Nephron (organoid): ENCODE results near the gene STT3B.

Source experiments
- H3K27ac Mint-ChIP-seq, 3 experiments: 2 replicates each; pipeline ENCODE4 v1.8.0; 2020; ENCODE audit warnings: mixed read lengths in 3 of 3, mild to moderate bottlenecking in 2 of 3, moderate library complexity in 1 of 3
- H3K27me3 Mint-ChIP-seq: 2 replicates; pipeline ENCODE4 v1.8.0; 2021; ENCODE audit warnings: low read depth, mild to moderate bottlenecking, moderate library complexity, mixed read lengths
- H3K36me3 Mint-ChIP-seq: 2 replicates; pipeline ENCODE4 v1.8.0; 2020; ENCODE audit warnings: low read depth, mixed read lengths
- H3K4me1 Mint-ChIP-seq: 2 replicates; pipeline ENCODE4 v1.8.0; 2020; ENCODE audit warnings: mixed read lengths
- H3K4me3 Mint-ChIP-seq, 3 experiments: 2 replicates each; pipeline ENCODE4 v1.8.0; 2020; ENCODE audit warnings: mild to moderate bottlenecking in 3 of 3, mixed read lengths in 3 of 3, moderate library complexity in 2 of 3
- H3K9me3 Mint-ChIP-seq: 2 replicates; pipeline ENCODE4 v1.8.0; 2020; ENCODE audit warnings: mixed read lengths
- CTCF ChIP-seq, 3 experiments: fragments of 200-600 bp; sonication (generic); IDR thresholded peaks; one replicate each; pipeline ENCODE4 v1.5.0; 2021; ENCODE audit warnings: antibody characterized with exemption in 3 of 3; ENCODE audit not compliant: unreplicated experiment in 3 of 3

STT3B gene

GRCh38 chr3:31670722-31671121 lies 138.0 kb downstream of the STT3B start:
- Mint-ChIP-seq H3K27ac (peak overlapping the region in 1 of 3 experiments; percentile 7), H3K9me3 (no peaks in the 10 kb centered on the region), H3K36me3 (peaks cover 7% of the 10 kb centered on the region), H3K4me1 (peaks cover 22% of the 10 kb centered on the region), H3K4me3 (no peak overlapping the region), H3K27me3 (peaks cover 3% of the 10 kb centered on the region)
- TF ChIP-seq CTCF (IDR thresholded peaks at IDR 0.05; ENCODE audit: unreplicated experiment in 3 of 3): no peak

- peaks cover 7% of the 10 kb centered on the region for H3K36me3 Mint-ChIP-seq
- no peak for TF ChIP-seq CTCF (IDR thresholded peaks at IDR 0.05; ENCODE audit: unreplicated experiment in 3 of 3)
- peaks cover 3% of the 10 kb centered on the region for H3K27me3 Mint-ChIP-seq
- peaks cover 22% of the 10 kb centered on the region for H3K4me1 Mint-ChIP-seq
- peak overlapping the region in 2 of 3 experiments; percentile 83 to 85 for H3K27ac Mint-ChIP-seq
- no peak overlapping the region for H3K4me3 Mint-ChIP-seq
- H3K9me3 Mint-ChIP-seq: no peaks in the 10 kb centered on the region
These were observed 138.7 kb downstream of the STT3B start for GRCh38 chr3:31671451-31671850.

GRCh38 chr3:31671976-31672375 lies 139.3 kb downstream of the STT3B start:
- H3K4me3 Mint-ChIP-seq: no peak overlapping the region
- peaks cover 7% of the 10 kb centered on the region for H3K36me3 Mint-ChIP-seq
- H3K9me3 Mint-ChIP-seq: no peaks in the 10 kb centered on the region
- H3K27ac Mint-ChIP-seq: peak overlapping the region; percentile 46 to 85 (median 83)
- peaks cover 22% of the 10 kb centered on the region for H3K4me1 Mint-ChIP-seq
- H3K27me3 Mint-ChIP-seq: peaks cover 3% of the 10 kb centered on the region
- TF ChIP-seq CTCF (IDR thresholded peaks at IDR 0.05; ENCODE audit: unreplicated experiment in 3 of 3): no peak

GRCh38 chr3:31673950-31674349 lies 141.2 kb downstream of the STT3B start:
- Mint-ChIP-seq H3K9me3 (no peaks in the 10 kb centered on the region), H3K4me3 (no peak overlapping the region), H3K36me3 (no peaks in the 10 kb centered on the region), H3K27ac (no peak overlapping the region), H3K27me3 (peaks cover 3% of the 10 kb centered on the region), H3K4me1 (peaks cover 33% of the 10 kb centered on the region)
- TF ChIP-seq CTCF (IDR thresholded peaks at IDR 0.05; ENCODE audit: unreplicated experiment in 3 of 3): no peak

GRCh38 chr3:31676556-31676955 lies 143.8 kb downstream of the STT3B start:
- no peaks in the 10 kb centered on the region for H3K36me3 Mint-ChIP-seq
- H3K27ac Mint-ChIP-seq: peak overlapping the region in 1 of 3 experiments; percentile 39
- H3K27me3 Mint-ChIP-seq: peaks cover 3% of the 10 kb centered on the region
- TF ChIP-seq CTCF (IDR thresholded peaks at IDR 0.05; ENCODE audit: unreplicated experiment in 3 of 3): no peak
- no peaks in the 10 kb centered on the region for H3K9me3 Mint-ChIP-seq
- no peak overlapping the region for H3K4me3 Mint-ChIP-seq
- H3K4me1 Mint-ChIP-seq: peaks cover 43% of the 10 kb centered on the region

GRCh38 chr3:31680072-31680870 lies 147.5 kb downstream of the STT3B start:
- Mint-ChIP-seq H3K9me3 (no peaks in the 10 kb centered on the region), H3K27ac (peak overlapping the region in 2 of 3 experiments; percentile 35 to 56), H3K4me1 (peaks cover 34% of the 10 kb centered on the region), H3K27me3 (no peaks in the 10 kb centered on the region), H3K4me3 (no peak overlapping the region), H3K36me3 (peaks cover 14% of the 10 kb centered on the region)
- TF ChIP-seq CTCF (IDR thresholded peaks at IDR 0.05; ENCODE audit: unreplicated experiment in 3 of 3): no peak
